HFF-Myc (cell line): ENCODE data around the gene PAH.

Experiments used
- DNase-seq: peaks from one replicate; pipeline ENCODE4 v3.0.0-alpha.2; 2011; ENCODE audit warnings: low read depth; ENCODE audit errors: extremely low read depth
- H3K4me3 ChIP-seq: replicated peaks from 2 replicates; pipeline ENCODE4 v1.5.1; 2011; ENCODE audit warnings: low read depth, mild to moderate bottlenecking, control low read depth, low read length
- TF ChIP-seq, protein P1 (sequence below): IDR thresholded peaks from 2 replicates; pipeline ENCODE4 v1.5.1; 2012; ENCODE audit warnings: mild to moderate bottlenecking, low read depth, low read length, control low read depth; ENCODE audit errors: missing control alignments

PAH gene

DNA sequence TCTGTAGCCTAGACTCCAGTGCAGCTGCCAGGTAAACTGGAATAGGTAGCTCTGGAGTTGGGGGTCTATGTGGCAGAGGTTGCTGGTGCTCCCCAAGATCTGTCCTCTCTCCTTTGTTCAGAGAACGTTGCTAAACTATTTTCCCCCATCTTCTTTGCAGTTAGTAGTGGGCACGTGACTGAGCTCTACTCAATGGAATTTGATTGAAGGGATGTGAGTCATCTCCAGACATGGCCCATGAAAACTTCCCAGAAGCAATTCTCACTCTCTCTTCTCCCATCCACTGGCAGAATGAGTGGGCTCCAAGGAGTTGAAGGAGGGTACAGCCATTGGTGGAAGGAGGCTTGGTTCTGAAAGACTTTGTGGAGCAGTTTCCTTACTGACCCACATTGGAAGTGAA lies 44.0 kb downstream of the PAH start:
- TF ChIP-seq, protein P1, sequence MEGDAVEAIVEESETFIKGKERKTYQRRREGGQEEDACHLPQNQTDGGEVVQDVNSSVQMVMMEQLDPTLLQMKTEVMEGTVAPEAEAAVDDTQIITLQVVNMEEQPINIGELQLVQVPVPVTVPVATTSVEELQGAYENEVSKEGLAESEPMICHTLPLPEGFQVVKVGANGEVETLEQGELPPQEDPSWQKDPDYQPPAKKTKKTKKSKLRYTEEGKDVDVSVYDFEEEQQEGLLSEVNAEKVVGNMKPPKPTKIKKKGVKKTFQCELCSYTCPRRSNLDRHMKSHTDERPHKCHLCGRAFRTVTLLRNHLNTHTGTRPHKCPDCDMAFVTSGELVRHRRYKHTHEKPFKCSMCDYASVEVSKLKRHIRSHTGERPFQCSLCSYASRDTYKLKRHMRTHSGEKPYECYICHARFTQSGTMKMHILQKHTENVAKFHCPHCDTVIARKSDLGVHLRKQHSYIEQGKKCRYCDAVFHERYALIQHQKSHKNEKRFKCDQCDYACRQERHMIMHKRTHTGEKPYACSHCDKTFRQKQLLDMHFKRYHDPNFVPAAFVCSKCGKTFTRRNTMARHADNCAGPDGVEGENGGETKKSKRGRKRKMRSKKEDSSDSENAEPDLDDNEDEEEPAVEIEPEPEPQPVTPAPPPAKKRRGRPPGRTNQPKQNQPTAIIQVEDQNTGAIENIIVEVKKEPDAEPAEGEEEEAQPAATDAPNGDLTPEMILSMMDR = no peak
- no peak for DNase-seq
- H3K4me3 ChIP-seq = no peak overlapping the region

- H3K4me3 ChIP-seq = no peak overlapping the region
- TF ChIP-seq, protein P1 = no peak
- no peak for DNase-seq
Observed at GRCh38 chr12:102871014-102871413, 46.0 kb downstream of the PAH start.

- H3K4me3 ChIP-seq = no peak overlapping the region
- no peak for DNase-seq
- TF ChIP-seq, protein P1 = no peak
Observed at GRCh38 chr12:102869571-102869970, 47.5 kb downstream of the PAH start.

GRCh38 chr12:102865821-102866615 lies 51.0 kb downstream of the PAH start:
- TF ChIP-seq, protein P1 = no peak
- DNase-seq = no peak
- no peak overlapping the region for H3K4me3 ChIP-seq

DNA sequence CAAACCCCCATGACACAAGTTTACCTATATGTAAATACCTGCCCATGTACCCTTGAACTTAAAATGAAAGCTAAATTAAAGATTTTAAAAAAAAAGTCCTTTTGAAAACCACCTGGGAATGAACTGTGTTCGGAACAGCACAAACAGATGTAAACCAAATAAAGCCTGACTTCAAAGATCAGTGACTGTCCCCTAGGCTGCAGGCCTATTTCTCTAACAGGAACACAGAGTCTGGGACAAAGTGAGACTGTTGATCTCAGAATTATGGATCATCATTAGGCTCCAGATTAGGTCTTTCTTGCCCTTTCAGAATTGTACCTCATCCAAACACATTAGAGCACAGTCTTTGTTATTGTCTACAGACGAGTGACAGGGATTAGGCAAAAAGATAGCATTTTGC lies 54.6 kb downstream of the PAH start:
- no peak overlapping the region for H3K4me3 ChIP-seq
- DNase-seq = no peak
- TF ChIP-seq, protein P1 = no peak

GRCh38 chr12:102851246-102851645 lies 65.8 kb downstream of the PAH start:
- TF ChIP-seq, protein P1 = no peak
- H3K4me3 ChIP-seq = no peak overlapping the region
- DNase-seq = no peak
